Measurements from ENCODE around the gene MANSC1. TPM values are rescaled to one million over a fixed set of nuclear protein-coding genes. Genes with fewer than 3 reads are reported as not detected.
A peak's percentile ranks its signal among the peaks of the same experiment; 100 is the strongest.
"Not testable (repeated sequence)": the region's sequence is repeated elsewhere in the genome, so short reads cannot be mapped to it uniquely, and the experiment has no call there.

The MANSC1 gene
- total RNA-seq, 2 donors from 2014 or later: 8.9 to 12.2 TPM

GRCh38 chr12:12356896-12357718 is 7.1 kb upstream of the MANSC1 start, which contains the start of gene BORCS5:
TSS of gene BORCS5 (plus strand) at chr12:12357078. CDS start at chr12:12357452, 374 bp downstream.
- TF ChIP-seq CTCF (IDR thresholded peaks at IDR 0.05) (peak in 4 of 7 experiments; percentile 13 to 38 (median 28)), POLR2A (IDR thresholded peaks at IDR 0.05) (peak; percentile 99)
- ATAC-seq (peak; percentile 97), DNase-seq (peak; percentile 98 to 99 (median 99))
- Histone ChIP-seq H3K9me3 (no peaks in the 10 kb centered on the region), H3K4me1 (peaks cover 29% of the 10 kb centered on the region), H3K36me3 (replicated peaks in 1 of 2; ENCODE audit: insufficient read depth in 1 of 2, low read depth in 2 of 2) (no peaks in the 10 kb centered on the region), H3K27ac (peak within 1 kb of the TSS; percentile 97 to 99 (median 98)), H3K27me3 (no peaks in the 10 kb centered on the region), H3K4me3 (peak within 1 kb of the TSS; percentile 58 to 93)
- intact Hi-C loops (cut with DNase I): no loop called here
- 0% methylated on average over 15 to 72 of the region's 72 CpGs for WGBS, 2 donors

- 12 to 13% methylated on average over 5 of the region's 5 CpGs for WGBS, 2 donors
- no peak for ATAC-seq
Observed at GRCh38 chr12:12356467-12356895, 6.4 kb upstream of the MANSC1 start.

GRCh38 chr12:12353807-12354206 is 3.8 kb upstream of the MANSC1 start:
- DNase-seq (no peak), ATAC-seq (no peak)
- peaks cover 36% of the 10 kb centered on the region for H3K4me1 ChIP-seq
- 58 to 67% methylated on average over 5 of the region's 5 CpGs for WGBS, 2 donors
- H3K9me3 ChIP-seq: no peaks in the 10 kb centered on the region
- H3K27ac ChIP-seq: no peak overlapping the region
- TF ChIP-seq POLR2A (IDR thresholded peaks at IDR 0.05) (no peak), CTCF (IDR thresholded peaks at IDR 0.05) (no peak)
- H3K27me3 ChIP-seq: no peaks in the 10 kb centered on the region
- H3K4me3 ChIP-seq: no peak overlapping the region
- intact Hi-C loops (cut with DNase I): no loop called here
- H3K36me3 ChIP-seq (replicated peaks in 1 of 2; ENCODE audit: insufficient read depth in 1 of 2, low read depth in 2 of 2): no peaks in the 10 kb centered on the region

More at GRCh38 chr12:12356467-12356895, 6.4 kb upstream of the MANSC1 start:
- Histone ChIP-seq H3K9me3 (no peaks in the 10 kb centered on the region), H3K27ac (peak overlapping the region; percentile 97 to 99 (median 98)), H3K27me3 (no peaks in the 10 kb centered on the region), H3K36me3 (replicated peaks in 1 of 2; ENCODE audit: insufficient read depth in 1 of 2, low read depth in 2 of 2) (no peaks in the 10 kb centered on the region), H3K4me1 (peaks cover 29% of the 10 kb centered on the region), H3K4me3 (no peak overlapping the region)
- no peak for DNase-seq
- intact Hi-C loops (cut with DNase I): no loop called here
- TF ChIP-seq POLR2A (IDR thresholded peaks at IDR 0.05) (no peak), CTCF (IDR thresholded peaks at IDR 0.05) (no peak)

- no peak overlapping the region for H3K4me3 ChIP-seq
- WGBS, 2 donors: 80 to 94% methylated on average over 1 of the region's 1 CpG
- H3K4me1 ChIP-seq: peaks cover 32% of the 10 kb centered on the region
- H3K27ac ChIP-seq: no peak overlapping the region
- no peak for TF ChIP-seq POLR2A (IDR thresholded peaks at IDR 0.05)
- no peak for TF ChIP-seq CTCF (IDR thresholded peaks at IDR 0.05)
- no peak for DNase-seq
- no peak for ATAC-seq
- H3K9me3 ChIP-seq: no peaks in the 10 kb centered on the region
- H3K27me3 ChIP-seq: no peaks in the 10 kb centered on the region
- H3K36me3 ChIP-seq (replicated peaks in 1 of 2; ENCODE audit: insufficient read depth in 1 of 2, low read depth in 2 of 2): no peaks in the 10 kb centered on the region
- intact Hi-C loops (cut with DNase I): no loop called here
Observed at GRCh38 chr12:12353276-12353675, 3.2 kb upstream of the MANSC1 start.

GRCh38 chr12:12351468-12352185 is 1.6 kb upstream of the MANSC1 start:
- 91% methylated on average over 19 of the region's 19 CpGs for WGBS, 2 donors
- Histone ChIP-seq H3K4me1 (peaks cover 24% of the 10 kb centered on the region), H3K27ac (peak overlapping the region in 2 of 4 donors; percentile 87 to 88)
- H3K36me3 ChIP-seq (replicated peaks in 1 of 2; ENCODE audit: insufficient read depth in 1 of 2, low read depth in 2 of 2); DNase-seq; H3K9me3 ChIP-seq; ATAC-seq; H3K27me3 ChIP-seq; H3K4me3 ChIP-seq; intact Hi-C loops (cut with DNase I): not testable (repeated sequence)

Measured in body of pancreas (tissue), 4 donors.